ENCODE measurements around the gene TFDP2. TPM values are rescaled to one million over a fixed set of nuclear protein-coding genes. Genes with fewer than 3 reads are reported as not detected.

Gene TFDP2
- total and polyA plus RNA-seq, 2 experiments from 2014 or later: 150 to 410 TPM

DNA sequence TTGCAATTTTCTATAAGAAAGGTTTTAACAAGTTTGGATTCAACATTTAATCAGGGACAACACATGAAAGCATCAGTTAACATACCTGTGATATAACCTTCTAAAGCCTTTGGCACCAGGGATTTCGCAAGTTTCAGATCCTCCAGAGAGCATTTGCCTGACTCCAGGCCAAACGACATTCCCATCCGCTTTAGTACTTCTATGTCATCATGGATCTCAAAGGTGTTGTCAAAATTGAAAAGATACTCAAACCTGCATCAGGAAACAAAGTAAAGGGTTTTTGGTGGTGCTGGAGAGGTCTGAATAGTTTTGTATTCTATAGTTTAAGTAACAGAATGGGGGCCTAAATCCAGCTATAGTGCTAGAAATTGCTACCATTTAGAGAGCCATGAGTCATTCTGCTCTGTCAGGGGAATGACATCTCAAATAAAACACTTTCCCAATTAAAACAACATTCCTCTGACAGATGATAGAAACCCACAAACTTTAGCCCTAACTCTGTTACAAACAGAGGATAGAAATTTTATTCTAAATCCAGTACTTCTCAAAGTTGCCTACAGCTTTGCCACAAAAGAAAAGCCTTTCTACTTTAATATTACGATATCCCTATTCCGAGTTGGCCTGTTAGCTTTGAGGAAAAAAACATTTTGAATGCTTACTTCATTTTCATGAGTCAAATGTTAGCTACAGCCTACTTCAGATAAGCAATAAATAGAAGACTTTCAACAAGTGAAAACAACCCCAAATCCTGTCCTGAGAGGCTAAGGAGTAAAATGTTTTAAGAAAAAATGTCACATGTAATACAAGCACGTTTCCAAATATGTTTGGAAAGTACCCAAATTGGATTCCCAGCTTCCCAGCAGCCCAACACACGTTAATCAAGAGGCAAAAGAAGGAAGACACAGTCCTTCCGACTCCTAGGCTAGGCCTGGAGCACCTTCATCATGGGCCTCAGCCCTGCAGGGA is 189.5 kb downstream of the TFDP2 start:
- Histone ChIP-seq H3K9me2 (ENCODE audit: insufficient read depth) (no peaks in the 10 kb centered on the region), H3K4me2 (no peak overlapping the region), H3K36me3 (ENCODE audit: insufficient read depth) (peaks cover 23% of the 10 kb centered on the region), H3F3A (replicated peaks; ENCODE audit: low read depth) (peaks cover 4% of the 10 kb centered on the region), H3K4me1 (ENCODE audit: insufficient read depth) (no peaks in the 10 kb centered on the region), H3K27me3 (ENCODE audit: insufficient read depth) (no peaks in the 10 kb centered on the region), H3K27ac (ENCODE audit: low read depth) (no peak overlapping the region), H2AFZ (no peak overlapping the region), H3K4me3 (no peak overlapping the region), H4K20me1 (replicated peaks; ENCODE audit: insufficient read depth) (no peaks in the 10 kb centered on the region; the same call in 1 of the 2 replicates), H3K79me2 (replicated peaks; ENCODE audit: insufficient read depth) (no peaks in the 10 kb centered on the region)
- TF ChIP-seq, protein P1, sequence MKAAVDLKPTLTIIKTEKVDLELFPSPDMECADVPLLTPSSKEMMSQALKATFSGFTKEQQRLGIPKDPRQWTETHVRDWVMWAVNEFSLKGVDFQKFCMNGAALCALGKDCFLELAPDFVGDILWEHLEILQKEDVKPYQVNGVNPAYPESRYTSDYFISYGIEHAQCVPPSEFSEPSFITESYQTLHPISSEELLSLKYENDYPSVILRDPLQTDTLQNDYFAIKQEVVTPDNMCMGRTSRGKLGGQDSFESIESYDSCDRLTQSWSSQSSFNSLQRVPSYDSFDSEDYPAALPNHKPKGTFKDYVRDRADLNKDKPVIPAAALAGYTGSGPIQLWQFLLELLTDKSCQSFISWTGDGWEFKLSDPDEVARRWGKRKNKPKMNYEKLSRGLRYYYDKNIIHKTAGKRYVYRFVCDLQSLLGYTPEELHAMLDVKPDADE (IDR thresholded peaks at IDR 0.05): no peak
- TF ChIP-seq ZNF331 (CRISPR knock-in tag; IDR thresholded peaks at IDR 0.05; ENCODE audit: low read depth) (no peak), EZH2phosphoT487 (IDR thresholded peaks at IDR 0.05; ENCODE audit: unreplicated experiment) (no peak), POLR2AphosphoS5 (IDR thresholded peaks at IDR 0.05; ENCODE audit: low read depth) (no peak), NANOG (IDR thresholded peaks at IDR 0.05; ENCODE audit: borderline replicate concordance) (no peak), ZNF114 (CRISPR knock-in tag; IDR thresholded peaks at IDR 0.05) (no peak), STAT1 (IDR thresholded peaks at IDR 0.05; ENCODE audit: unreplicated experiment) (no peak), ZNF462 (CRISPR knock-in tag; IDR thresholded peaks at IDR 0.05) (no peak), REST (IDR thresholded peaks at IDR 0.05; ENCODE audit: unreplicated experiment) (no peak), CTCF (conservative IDR thresholded peaks at IDR 0.05; ENCODE audit: low read depth in 2 of 2) (no peak), JUNB (IDR thresholded peaks at IDR 0.05; ENCODE audit: unreplicated experiment) (no peak)
- no peak overlapping the region for H3K4me3 Mint-ChIP-seq
- H3K9me3 Mint-ChIP-seq: no peaks in the 10 kb centered on the region
- H3K27me3 Mint-ChIP-seq (ENCODE audit: insufficient read depth, low read depth, poor library complexity): peaks cover 10% of the 10 kb centered on the region
- H3K36me3 Mint-ChIP-seq (ENCODE audit: low read depth): peaks cover 77% of the 10 kb centered on the region; the same call in 2 of the 3 replicates
- H3K4me1 Mint-ChIP-seq: no peaks in the 10 kb centered on the region; the same call in 2 of the 3 replicates
- DNase-seq (ENCODE audit: low spot score) (no peak), ATAC-seq (no peak)
- H3K27ac Mint-ChIP-seq: no peak overlapping the region

Data from GM23338 (cell line).